Neural cell (in vitro differentiated cells): Measurements from ENCODE around the gene MYRIP. TPM values are rescaled to one million over a fixed set of nuclear protein-coding genes. Genes with fewer than 3 reads are reported as not detected.

ENCODE experiments used
- H2AFZ ChIP-seq: fragments of 200-600, 300-800 bp; sonication (generic), shearing (Covaris generic); 2 replicates; pipeline ENCODE4 v1.6.0; 2014; ENCODE audit warnings: low read depth, mild to moderate bottlenecking, antibody characterized with exemption, low read length, moderate library complexity
- H3F3A ChIP-seq: fragments of 200-600 bp; shearing (Covaris generic); 2 replicates; pipeline ENCODE4 v1.6.1; 2016; ENCODE audit warnings: mild to moderate bottlenecking, moderate library complexity, mixed read lengths, antibody characterized with exemption, low read length; ENCODE audit not compliant: insufficient read depth, poor library complexity, severe bottlenecking
- H3K27ac ChIP-seq: fragments of 200-600, 300-800 bp; sonication (generic), shearing (Covaris generic); 2 replicates; pipeline ENCODE4 v1.5.1; 2014; ENCODE audit warnings: mild to moderate bottlenecking, low read length, moderate library complexity
- H3K27me3 ChIP-seq: fragments of 300-800, 200-600 bp; sonication (generic), shearing (Covaris generic); 2 replicates; pipeline ENCODE4 v1.6.0; 2014; ENCODE audit warnings: mild to moderate bottlenecking, low read depth, low read length, moderate library complexity; ENCODE audit not compliant: insufficient read depth
- H3K36me3 ChIP-seq: fragments of 300-800, 200-600 bp; sonication (generic), shearing (Covaris generic); 2 replicates; pipeline ENCODE4 v1.5.1; 2014; ENCODE audit warnings: mild to moderate bottlenecking, antibody characterized with exemption, low read length, moderate library complexity; ENCODE audit not compliant: insufficient read depth
- H3K4me2 ChIP-seq: fragments of 300-800, 200-600 bp; sonication (generic), shearing (Covaris generic); 2 replicates; pipeline ENCODE4 v1.6.0; 2014; ENCODE audit warnings: mild to moderate bottlenecking, low read length
- H3K4me3 ChIP-seq: fragments of 300-800, 200-600 bp; sonication (generic), shearing (Covaris generic); 2 replicates; pipeline ENCODE4 v1.5.1; 2014; ENCODE audit warnings: mild to moderate bottlenecking, low read length, moderate library complexity
- H3K79me2 ChIP-seq: fragments of 200-600 bp; shearing (Covaris generic); replicated peaks from 2 replicates; pipeline ENCODE4 v1.6.0; 2014; ENCODE audit warnings: mild to moderate bottlenecking, low read length, moderate library complexity; ENCODE audit not compliant: insufficient read depth
- H3K9ac ChIP-seq: fragments of 300-800, 200-600 bp; sonication (generic), shearing (Covaris generic); 2 replicates; pipeline ENCODE4 v1.6.1; 2016; ENCODE audit warnings: mild to moderate bottlenecking, low read length, mixed read lengths
- H3K9me2 ChIP-seq: fragments of 200-600 bp; shearing (Covaris generic); 2 replicates; pipeline ENCODE4 v1.6.1; 2016; ENCODE audit warnings: mild to moderate bottlenecking, low read length, mixed read lengths; ENCODE audit not compliant: insufficient read depth
- H3K9me3 ChIP-seq: fragments of 200-600, 300-800 bp; sonication (generic), shearing (Covaris generic); 2 replicates; pipeline ENCODE4 v1.6.1; 2016; ENCODE audit warnings: mild to moderate bottlenecking, mixed run types, low read length, moderate library complexity, mixed read lengths
- H4K20me1 ChIP-seq: fragments of 200-600 bp; shearing (Covaris generic); 2 replicates; pipeline ENCODE4 v1.6.1; 2016; ENCODE audit warnings: mild to moderate bottlenecking, mixed run types; ENCODE audit not compliant: insufficient read depth
- CTCF ChIP-seq: fragments of 450-650 bp; IDR thresholded peaks from 2 replicates; pipeline ENCODE4 v1.5.1; 2014; ENCODE audit warnings: antibody characterized with exemption, mild to moderate bottlenecking, moderate library complexity; ENCODE audit not compliant: poor library complexity, severe bottlenecking
- EP300 ChIP-seq: fragments of 450-650 bp; conservative IDR thresholded peaks from 2 replicates; pipeline ENCODE4 v1.6.1; 2014; ENCODE audit warnings: antibody characterized with exemption, mild to moderate bottlenecking, moderate library complexity; ENCODE audit not compliant: poor library complexity, severe bottlenecking
- EZH2 ChIP-seq: fragments of 200-600, 300-800 bp; shearing (Covaris generic), sonication (generic); IDR thresholded peaks from 2 replicates; pipeline ENCODE4 v1.6.1; 2014; ENCODE audit warnings: antibody characterized with exemption, low read length, borderline replicate concordance, mild to moderate bottlenecking; ENCODE audit not compliant: insufficient read depth, poor library complexity, severe bottlenecking
- MXI1 ChIP-seq: fragments of 450-650 bp; conservative IDR thresholded peaks from 2 replicates; pipeline ENCODE4 v1.6.1; 2014; ENCODE audit warnings: antibody characterized with exemption, mild to moderate bottlenecking; ENCODE audit not compliant: poor library complexity, severe bottlenecking
- POLR2AphosphoS5 ChIP-seq: IDR thresholded peaks from 2 replicates; pipeline ENCODE4 v1.6.1; 2012
- RAD21 ChIP-seq: fragments of 450-650 bp; conservative IDR thresholded peaks from 2 replicates; pipeline ENCODE4 v1.6.1; 2014; ENCODE audit warnings: antibody characterized with exemption, mild to moderate bottlenecking, moderate library complexity
- REST ChIP-seq: IDR thresholded peaks from 2 replicates; pipeline ENCODE4 v1.6.1; 2012; ENCODE audit warnings: borderline replicate concordance
- SMC3 ChIP-seq: fragments of 450-650 bp; conservative IDR thresholded peaks from 2 replicates; pipeline ENCODE4 v1.6.1; 2014; ENCODE audit warnings: antibody characterized with exemption, mild to moderate bottlenecking, moderate library complexity; ENCODE audit not compliant: poor library complexity
- TAF1 ChIP-seq: IDR thresholded peaks from 2 replicates; pipeline ENCODE4 v1.6.1; 2012; ENCODE audit warnings: low read depth
- polyA plus RNA-seq: library from polyadenylated mRNA; depleted of rRNA; stranded (reverse); fragments of >200 nt; gene quantifications from 2 replicates; pipeline ENCODE4 v1.2.3, GENCODE V29; 2014

Gene MYRIP
- polyA plus RNA-seq, 1 donor from 2014 or later: 0.76 TPM

GRCh38 chr3:39803956-39804355 lies 5.5 kb upstream of the MYRIP start:
- Histone ChIP-seq H3K9me2 (no peaks in the 10 kb centered on the region), H3K36me3 (no peaks in the 10 kb centered on the region), H3K4me3 (no peak overlapping the region), H3K27ac (no peak overlapping the region), H3K9me3 (no peaks in the 10 kb centered on the region), H3K9ac (no peak overlapping the region), H3K27me3 (peaks cover 21% of the 10 kb centered on the region), H3K4me2 (no peak overlapping the region), H3K79me2 (no peaks in the 10 kb centered on the region), H2AFZ (no peak overlapping the region), H3F3A (no peaks in the 10 kb centered on the region), H4K20me1 (no peaks in the 10 kb centered on the region)
- no peak for TF ChIP-seq MXI1

- Histone ChIP-seq H3K36me3 (no peaks in the 10 kb centered on the region), H2AFZ (no peak overlapping the region), H3K4me3 (no peak overlapping the region), H3K4me2 (no peak overlapping the region), H3K9me3 (no peaks in the 10 kb centered on the region), H3F3A (no peaks in the 10 kb centered on the region), H3K27me3 (peaks cover 26% of the 10 kb centered on the region), H3K79me2 (no peaks in the 10 kb centered on the region), H3K9me2 (no peaks in the 10 kb centered on the region), H3K9ac (no peak overlapping the region), H4K20me1 (no peaks in the 10 kb centered on the region), H3K27ac (no peak overlapping the region)
- TF ChIP-seq MXI1 (no peak), EZH2 (no peak), CTCF (no peak), TAF1 (no peak), EP300 (no peak), REST (no peak), SMC3 (no peak), RAD21 (no peak), POLR2AphosphoS5 (no peak)
Observed at GRCh38 chr3:39804951-39805350, 4.5 kb upstream of the MYRIP start.

- no peak overlapping the region for H2AFZ ChIP-seq
- no peaks in the 10 kb centered on the region for H3F3A ChIP-seq
- H3K4me2 ChIP-seq: no peak overlapping the region
- H3K9me2 ChIP-seq: no peaks in the 10 kb centered on the region
- H3K79me2 ChIP-seq: no peaks in the 10 kb centered on the region
- no peak overlapping the region for H3K4me3 ChIP-seq
- H3K36me3 ChIP-seq: no peaks in the 10 kb centered on the region
- H3K9me3 ChIP-seq: no peaks in the 10 kb centered on the region
- TF ChIP-seq REST (no peak), TAF1 (no peak), POLR2AphosphoS5 (no peak), EZH2 (no peak), EP300 (no peak), SMC3 (no peak), RAD21 (no peak), MXI1 (no peak)
- H4K20me1 ChIP-seq: no peaks in the 10 kb centered on the region
- no peak overlapping the region for H3K27ac ChIP-seq
- no peak overlapping the region for H3K9ac ChIP-seq
- peaks cover 33% of the 10 kb centered on the region for H3K27me3 ChIP-seq
Observed at GRCh38 chr3:39805650-39806049, 3.8 kb upstream of the MYRIP start.
